ENCODE data around the gene NTSR1.

Gene NTSR1

DNA sequence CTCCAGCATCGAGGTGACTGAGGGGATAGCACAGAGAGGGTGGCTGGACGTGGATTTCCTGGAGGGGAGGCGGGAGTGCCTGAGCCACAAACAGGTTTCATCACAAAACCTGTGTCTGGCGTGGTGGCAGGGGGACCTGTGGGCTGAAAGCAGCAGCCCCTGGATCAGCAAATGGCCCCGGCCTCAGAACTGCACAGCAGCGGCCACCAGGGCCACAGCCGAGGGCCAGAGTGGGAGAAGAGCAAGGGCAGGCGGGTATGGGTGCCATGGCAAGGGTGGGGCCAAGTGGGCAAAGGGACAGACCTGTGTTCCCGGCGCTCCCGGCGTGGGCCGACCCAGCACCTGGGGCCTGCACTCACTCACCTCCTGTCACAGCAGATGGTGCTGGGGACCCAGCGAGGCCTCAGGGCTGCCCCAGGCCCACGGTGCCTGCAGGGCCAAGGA, 19.0 kb downstream of the NTSR1 start:
- DNase-seq, result no peak

DNA sequence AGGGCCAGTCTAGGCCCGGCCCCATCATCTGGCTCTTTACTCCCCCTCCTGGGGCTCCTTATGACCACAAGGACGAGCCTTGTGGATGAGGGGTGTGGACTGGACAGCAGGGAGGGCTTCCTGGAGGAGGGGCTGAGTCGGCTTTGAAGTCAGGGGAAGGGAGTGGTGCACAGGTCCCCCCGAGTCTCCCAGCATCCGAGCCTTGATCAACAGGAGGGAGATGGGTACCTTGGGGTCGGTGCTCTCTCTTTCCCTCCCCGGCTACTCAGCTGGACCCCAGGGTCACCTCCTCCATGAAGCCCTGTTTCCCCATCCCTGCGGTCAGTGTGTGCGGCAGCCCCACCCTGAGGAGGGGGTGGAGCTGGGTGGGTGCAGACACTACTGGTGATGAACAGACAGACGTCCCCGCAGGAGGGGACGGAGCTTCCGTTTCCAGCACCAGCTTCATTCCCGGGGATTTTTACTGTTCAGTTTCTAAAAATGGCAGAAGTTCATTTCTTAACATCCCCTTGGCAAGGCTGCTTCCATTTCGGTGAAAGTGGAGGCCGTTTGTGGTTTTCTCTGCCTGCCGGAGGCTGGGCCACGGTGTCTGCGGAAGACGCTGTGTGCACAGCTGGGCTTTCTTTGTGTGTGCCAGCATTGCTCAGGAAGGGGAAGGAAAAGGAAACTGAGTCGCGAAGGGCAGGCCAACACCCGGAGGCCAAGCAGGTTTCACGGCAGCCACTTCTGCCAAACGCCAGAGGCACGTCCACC, 19.6 kb downstream of the NTSR1 start:
- peak; percentile 51 for DNase-seq

DNA sequence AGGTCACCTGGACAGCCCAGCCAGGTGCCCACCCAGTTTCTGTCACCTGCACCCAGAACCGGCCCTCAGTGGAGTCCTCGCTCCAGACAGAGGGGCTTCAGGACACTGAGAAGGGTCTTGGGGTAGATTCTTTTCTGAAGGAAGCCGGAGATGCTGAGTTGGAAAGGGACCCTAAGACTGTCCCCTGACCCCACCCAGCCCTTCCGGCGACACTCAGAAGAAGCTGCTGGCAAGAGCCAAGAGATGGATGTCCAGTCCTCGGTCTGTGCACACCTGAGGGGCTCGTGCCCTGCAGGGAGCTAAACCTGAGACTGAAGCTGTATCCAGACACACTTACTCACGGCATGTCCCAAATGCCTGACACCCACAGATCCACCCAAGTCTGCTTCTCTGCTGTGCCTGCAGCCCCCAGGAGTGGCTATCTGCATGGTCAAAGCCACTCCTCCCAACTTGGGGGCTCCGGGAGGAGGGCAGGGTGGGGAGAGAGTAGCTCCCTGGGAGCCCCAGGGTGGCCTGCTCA, 20.2 kb downstream of the NTSR1 start:
- no peak for DNase-seq

DNA sequence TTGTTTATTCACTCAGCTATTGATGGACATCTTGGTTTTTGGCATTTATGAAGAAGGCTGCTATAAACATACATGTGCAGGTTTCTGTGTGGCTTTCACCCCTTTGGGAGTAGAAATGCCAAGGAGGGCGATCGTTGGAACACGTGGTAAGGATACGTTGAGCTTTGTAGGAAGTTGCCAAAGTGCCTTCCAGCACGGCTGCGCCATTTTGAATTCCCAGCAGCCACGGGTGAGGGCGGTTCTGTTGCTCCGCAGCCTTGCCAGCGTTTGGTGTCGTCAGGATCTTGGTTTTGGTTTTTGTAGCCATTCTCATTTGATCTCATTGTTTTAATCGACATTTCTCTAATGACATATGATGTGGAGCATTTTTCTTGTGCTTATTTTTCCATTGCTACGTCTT, 21.8 kb downstream of the NTSR1 start:
- no peak for DNase-seq

DNA sequence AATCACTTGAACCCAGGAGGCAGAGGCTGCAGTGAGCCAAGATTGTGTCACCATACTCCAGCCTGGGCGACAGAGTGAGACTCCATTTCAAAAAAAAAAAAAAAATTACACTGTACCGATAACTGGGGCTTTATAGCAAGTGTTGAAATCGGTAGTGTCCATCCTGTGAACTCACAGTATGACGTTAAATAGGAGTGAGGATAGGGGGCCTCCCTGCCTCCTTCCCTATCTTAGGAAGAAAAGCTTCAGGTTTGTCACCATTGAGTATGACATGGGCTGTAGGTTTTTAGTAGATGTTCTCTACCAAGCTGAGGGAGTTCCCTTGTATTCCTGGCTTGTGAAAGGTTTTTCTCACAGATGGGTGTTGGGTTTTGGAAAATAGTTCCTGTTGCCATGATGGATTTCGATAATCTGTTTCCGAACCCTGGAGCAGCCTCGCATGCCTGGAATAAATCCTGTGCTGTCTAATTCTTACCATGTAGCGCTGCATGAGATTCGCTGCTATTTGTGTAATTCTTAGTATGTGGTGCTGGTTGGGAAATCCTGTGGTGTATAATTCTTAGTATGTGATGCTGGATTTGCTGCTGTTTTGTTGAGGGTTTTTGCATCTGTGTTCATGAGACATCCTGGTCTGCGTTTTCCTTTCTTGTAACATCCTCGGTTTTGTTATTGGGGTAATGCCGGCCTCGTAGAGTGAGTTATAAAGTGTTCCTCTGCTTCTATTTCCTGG, 23.6 kb downstream of the NTSR1 start:
- no peak for DNase-seq

DNA sequence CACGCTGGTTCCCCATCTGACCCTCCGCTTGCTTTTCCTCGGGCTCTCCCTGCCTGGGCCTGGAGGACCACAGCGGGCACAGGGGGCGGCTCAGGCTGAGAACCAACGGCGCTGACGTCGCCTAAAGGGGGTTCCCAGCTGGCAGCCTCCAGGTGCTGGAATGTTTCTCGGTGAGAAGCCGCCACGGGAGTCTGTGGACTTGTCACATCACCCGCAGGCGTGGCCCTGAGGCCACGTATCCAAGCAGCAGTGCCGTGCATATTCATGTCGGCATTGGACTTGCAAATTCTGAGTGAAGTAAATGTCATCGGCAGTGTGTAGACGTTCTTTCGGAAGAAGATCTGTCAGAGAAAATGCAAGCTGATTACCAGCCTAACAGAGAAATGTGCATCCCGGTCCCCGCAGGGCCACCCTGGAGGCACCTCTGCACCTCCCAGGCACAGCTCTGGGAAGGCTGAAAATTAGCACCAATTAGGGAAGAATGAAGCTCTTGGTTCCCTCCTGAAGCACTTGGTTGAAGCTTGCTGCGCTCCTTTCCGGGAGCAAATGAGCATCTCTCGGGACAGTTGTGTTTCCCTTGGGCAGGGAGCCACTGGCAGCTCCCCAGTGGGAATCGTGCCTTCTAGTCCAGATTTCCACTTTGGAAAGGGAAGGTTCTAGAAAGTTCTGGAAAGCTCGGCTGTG, 24.3 kb downstream of the NTSR1 start:
- no peak for DNase-seq

DNA sequence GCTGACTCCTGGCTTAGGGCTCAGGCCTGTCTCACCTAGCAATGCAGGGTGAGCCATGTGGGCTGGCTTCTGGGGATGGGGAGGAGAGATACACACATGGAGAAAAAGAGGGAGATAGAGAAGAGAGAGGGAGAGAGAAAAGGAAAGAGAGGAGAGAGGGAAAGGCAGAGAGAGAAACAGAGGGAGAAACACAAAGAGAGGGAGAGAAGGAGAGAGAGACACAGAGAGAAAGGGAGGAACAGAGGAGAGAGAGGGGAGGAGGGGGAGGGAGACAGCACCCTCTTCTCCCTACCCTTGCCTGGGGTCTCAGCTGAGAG, 24.8 kb downstream of the NTSR1 start:
- DNase-seq, result no peak

DNA sequence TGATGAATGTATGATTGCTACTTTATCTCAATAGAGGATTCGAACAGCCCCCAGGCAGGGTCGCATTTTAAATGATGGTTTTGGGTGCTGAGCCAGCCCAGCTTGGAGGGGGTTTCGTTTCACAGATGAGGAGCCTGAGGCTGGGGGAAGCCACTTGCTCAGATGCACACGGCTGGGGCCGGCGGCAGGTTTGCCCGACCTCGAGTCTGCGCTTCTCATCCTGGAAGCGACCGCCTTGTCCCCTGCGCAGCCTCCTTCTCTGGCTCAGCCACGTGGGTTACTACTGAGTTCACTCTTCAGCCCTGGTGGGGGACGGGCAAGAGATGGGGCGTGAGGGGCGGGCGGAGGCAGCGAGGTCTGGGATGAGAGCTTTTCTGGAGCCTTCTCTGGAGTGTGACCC, 25.3 kb downstream of the NTSR1 start:
- no peak for DNase-seq

DNA sequence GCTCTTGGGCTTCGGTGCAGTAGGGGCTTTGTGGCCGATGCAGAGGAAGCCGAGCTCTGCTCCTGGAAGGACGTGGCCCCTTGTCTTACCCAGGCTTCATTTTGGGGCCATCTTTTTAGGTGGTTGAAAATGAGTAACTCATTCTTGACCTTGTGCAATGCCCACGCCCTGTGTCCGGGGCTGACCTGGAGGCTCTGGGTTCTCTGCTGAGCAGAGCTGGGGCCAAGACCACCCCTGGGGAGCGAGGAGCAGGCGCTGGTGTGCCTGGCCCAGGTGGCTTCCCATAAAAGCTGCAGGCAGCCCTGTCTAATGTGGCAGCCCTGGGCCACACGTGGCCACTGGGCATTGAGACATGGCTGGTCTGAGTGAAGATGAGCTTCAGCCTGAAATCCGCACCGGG, 25.7 kb downstream of the NTSR1 start:
- DNase-seq, result no peak

DNA sequence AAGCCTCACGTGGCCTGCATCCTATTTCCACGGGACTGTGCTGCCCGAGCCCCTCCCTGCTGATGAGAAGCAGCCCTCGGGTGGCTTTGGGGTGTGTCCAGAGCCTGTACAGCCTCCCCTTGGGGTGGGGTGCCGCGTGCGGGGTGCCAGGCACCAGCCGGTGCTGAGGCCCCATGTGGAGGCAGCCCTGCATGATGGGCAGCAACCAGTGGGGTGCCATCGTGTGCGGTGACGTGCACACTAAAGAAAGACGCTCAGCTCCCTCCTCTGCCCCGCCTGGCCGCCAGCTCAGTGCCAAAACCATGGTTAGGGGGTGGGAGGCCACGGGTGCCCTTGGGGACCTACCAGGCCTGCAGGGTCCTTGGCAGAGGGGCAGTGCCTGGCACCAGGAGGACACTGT, 26.2 kb downstream of the NTSR1 start:
- no peak for DNase-seq

DNA sequence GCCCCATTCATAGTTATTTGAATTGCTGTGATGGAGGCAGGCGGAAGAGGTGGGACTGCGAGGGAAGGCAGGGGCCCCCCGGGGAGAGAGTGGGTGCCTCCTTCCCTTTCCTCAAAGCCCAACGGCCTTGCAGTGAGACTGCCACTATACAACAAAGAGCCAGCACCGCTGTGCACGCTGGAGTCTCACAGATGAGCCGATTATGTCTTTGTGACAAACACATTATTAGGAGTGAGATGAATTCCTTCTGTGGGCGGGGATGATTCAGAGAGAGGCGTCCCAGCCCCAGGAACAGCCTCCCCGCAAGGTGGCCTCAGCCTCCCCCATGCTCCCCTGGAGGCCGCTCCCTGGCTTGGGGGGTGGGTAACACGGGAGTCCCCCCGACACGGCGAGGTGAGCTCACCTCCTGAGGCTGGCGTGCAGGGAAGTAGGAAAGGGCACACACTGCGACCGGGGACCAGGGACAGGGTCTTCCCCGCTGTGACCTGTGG, 26.7 kb downstream of the NTSR1 start:
- DNase-seq, result peak; percentile 40

DNA sequence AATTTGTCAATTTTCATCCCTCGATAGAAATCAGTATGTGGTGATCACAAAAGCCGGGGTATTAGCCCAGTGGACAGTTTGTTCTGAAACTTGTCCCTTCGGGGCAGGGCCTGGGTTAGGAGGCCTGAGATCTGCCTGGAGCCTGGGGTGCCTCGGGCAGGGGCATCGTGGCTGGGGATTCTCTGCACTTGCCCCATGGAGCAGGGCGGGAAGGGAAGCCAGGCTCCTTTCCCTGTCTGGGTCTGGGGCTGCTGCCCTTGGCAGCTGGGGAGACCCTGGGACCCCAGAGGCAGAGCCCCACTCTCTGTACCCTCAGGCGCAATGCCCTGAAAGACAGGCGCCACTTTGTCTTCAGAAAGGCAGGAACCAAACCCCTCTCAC, 27.4 kb downstream of the NTSR1 start:
- DNase-seq, result no peak

DNA sequence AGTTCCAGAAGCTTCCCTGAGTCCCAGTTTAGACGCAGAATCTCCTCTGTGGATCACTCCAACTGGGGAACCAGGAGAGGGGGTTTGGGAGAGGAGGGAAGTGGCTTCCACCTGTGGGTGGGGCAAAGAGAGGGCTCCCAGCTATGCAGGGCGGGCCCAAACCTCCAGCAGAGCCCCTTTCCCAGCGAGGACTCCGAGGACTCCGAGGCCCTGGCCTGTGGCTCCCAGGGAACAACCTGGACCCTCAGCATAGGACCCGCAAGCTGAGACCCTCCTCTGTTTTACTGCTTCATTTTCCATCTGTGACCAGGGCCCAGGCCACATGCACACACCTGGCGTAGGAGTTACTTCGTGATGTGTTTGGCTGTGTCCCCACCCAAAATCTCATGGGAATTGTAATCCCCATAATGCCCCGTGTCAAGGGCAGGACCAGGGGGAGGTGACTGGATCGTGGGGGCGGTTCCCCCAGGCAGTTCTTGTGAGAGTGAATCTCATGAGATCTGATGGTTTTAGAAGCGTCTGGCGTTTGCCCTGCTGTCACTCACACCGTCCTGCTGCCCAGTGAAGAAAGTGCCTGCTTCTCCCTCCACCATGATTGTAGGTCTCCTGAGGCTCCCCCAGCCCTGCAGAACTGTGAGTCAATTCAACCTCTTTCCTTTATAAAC, 27.9 kb downstream of the NTSR1 start:
- no peak for DNase-seq

DNA sequence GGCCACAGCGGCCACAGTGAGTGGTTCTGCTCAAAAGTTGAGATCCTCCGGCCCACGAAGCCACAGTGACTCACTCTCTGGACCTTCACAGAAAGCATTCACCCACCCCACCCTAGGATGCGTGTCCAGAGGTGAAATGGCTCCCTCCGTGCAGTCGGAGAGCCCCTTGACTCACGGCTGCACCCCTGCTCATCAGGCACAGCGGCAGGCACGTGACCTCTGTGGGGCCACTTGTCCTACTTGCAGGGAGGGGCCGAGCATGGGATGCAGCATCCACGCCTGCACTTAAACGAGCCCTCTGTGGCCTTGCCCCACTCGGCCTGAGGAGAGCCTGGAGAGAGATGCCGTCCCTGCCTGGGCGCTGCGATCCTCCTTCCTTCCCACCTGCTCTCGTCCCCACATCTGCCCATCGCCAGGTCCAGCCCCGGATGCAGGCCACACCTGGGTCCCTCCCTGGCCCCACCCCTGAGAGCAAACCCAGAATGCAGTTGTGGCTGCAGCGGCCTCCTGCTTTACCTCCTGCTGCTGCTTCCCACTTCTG, 28.7 kb downstream of the NTSR1 start:
- DNase-seq, result no peak

DNA sequence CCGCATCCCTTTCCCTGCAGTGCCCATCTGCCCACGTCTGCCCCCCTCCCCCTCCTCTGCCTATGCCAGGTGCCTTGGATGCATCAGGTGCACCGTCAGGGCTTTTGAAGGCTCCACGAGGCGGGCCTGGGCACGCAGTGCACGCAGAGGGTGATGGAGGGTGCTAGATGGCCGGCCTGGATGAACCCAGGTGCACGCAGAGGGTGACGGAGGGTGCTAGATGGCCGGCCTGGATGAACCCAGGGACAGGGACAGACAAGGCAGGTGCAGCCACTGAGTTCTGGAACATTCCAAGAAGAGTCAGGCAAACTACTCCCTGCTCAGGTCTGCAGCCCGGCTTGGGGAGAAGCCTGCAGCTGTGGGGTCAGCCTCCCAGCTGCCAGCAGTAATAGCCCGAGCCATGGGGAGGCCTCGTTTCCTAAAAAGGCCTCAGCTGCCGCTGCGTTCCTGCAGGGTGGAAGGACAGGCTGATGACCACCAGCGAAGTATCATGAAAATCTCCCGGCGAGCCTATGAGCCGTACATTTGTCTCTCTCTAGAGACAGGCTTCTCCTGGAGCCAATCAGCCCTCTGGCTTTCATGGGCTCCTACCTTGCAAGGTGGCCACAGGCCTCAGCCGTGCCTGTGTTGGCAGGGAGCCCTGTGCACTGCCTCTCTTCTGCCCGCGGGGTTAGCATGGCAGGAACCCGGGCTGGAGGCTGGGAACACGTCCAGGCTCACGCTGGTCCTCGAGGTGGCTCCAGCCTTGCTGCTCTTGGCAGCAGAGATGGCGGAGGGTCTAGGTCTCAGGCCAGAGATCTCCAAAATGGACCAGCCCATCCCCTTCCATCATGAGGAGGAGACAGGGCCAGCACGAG, 29.6 kb downstream of the NTSR1 start:
- no peak for DNase-seq

DNA sequence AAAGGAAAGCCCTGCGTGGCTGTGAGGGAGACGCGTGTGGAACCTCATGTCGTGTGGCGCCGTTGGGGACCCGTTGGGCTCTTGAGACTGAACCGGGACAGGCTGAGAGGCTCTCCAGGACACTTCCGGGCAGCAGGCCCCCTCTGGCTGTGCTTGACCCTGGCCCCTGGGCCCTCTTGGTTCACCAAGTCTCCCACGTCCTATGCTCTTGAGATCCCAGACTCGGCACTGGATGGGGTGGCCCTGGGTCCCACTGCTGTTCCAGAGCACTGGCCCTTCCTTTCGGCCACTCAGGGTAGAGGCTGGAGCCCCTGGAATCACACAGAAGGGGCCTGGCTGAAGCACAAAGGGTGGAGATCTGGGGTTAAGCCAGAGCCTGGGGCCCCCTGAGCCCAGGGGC, 30.4 kb downstream of the NTSR1 start:
- DNase-seq, result no peak

DNA sequence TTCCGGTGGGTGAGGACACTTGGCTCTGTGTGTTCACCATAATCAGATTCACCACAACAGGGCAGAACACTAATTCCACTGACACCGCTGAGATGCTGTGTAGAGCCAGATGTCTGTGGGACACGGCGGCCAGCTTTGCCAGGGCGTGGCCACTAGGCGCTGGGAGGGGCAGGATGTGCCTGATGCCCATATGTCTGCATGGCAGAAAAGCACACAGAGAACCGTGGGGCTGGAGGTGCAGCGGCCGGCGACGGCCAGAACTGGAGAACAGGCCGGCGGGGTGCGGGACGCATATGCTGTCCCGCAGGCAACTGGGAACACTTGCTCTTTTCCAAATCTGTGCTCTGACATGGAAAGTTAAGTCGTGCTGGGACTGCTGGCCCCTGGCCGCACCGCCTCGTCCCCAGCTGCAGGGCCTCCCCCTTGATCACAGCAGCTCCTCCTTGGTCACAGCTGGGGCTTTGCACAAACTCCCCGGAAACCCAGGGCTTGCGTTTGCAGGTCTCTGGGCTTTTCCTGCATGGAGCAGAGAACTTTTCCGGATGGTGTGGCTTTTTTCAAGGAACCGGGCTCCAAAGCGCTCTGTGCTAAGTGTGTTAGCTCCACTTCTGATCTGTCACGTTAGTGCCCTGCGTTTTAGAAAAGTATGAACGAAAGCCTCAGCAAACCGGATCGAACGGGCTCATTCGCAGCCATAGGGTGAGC, 31.1 kb downstream of the NTSR1 start:
- peak; percentile 76 for DNase-seq

DNA sequence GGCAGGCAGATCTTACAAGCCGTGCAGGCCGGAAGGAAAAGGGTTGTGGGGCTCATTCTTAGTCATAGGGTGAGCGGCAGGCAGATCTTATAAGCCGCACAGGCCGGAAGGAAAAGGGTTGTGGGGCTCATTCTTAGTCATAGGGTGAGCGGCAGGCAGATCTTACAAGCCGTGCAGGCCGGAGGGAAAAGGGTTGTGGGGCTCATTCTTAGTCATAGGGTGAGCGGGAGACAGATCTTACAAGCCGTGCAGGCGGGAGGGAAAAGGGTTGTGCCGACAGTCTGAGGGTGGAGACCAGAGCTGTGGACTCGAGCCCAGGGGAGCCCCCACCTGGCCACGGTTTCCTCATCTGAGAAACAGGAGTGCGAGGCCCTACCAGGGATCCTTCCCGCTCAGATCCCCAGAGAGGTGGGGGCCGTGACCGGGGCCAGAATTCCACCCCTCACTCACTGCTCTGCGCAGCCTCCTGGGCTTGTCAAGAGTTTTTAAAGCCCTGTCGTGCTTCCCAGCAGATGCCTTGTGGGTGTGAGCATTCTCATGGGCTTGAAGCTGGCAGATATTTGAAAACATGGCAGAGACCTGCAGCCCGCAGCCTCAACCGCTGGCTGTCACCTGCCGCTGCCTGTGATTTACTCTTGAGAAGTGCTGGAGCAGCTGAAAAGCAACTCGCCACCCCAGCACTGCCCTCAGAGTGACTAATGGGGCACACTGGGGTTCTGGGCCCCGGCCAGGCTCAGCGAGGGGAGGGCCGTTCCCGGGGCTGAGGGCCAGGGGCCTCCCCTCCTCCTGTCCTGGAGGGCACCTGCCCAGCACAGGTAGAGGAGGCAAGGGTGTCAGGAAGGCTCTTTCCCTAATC, 31.9 kb downstream of the NTSR1 start:
- DNase-seq, result peak; percentile 96

DNA sequence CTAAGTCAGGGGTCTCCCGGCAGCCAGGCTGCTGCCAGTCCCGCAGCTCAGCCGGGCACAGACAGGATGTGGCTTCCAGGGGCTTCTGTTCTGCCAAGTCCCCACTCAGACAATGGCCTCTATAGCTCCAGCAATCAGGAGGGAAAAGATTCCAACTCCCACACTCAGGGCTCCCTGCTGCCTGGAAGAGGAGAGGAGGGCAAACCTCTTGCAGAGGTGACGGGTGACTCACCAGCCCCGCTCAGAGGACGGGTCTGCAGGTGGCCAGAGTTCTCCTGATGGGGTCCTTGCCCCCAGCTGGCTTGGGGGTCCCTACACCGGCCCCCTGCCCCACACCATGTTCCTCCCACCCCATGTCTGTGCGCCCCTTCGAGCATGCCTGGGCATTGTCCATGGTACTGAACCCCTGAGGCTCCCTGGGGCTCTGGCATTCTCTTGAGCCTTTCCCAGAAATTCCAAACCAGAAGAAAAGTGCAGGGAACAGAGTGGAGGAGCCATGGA, 32.6 kb downstream of the NTSR1 start:
- no peak for DNase-seq

Data from KG1 (cell line).